MM.1S (cell line): Measurements from ENCODE around the gene ACSL1.

Source experiments
- EZH2 ChIP-seq: fragments of 300-600 bp; sonication (generic); optimal IDR thresholded peaks from 2 replicates; pipeline ENCODE3; 2017; ENCODE audit warnings: low read depth, mild to moderate bottlenecking, antibody characterized with exemption, low read length, mixed read lengths
- TF ChIP-seq, protein P1 (sequence below): fragments of 300-600 bp; sonication (generic); IDR thresholded peaks from 2 replicates; pipeline ENCODE4 v1.5.1; 2016; ENCODE audit warnings: antibody characterized with exemption, low read length, mixed read lengths

DNA sequence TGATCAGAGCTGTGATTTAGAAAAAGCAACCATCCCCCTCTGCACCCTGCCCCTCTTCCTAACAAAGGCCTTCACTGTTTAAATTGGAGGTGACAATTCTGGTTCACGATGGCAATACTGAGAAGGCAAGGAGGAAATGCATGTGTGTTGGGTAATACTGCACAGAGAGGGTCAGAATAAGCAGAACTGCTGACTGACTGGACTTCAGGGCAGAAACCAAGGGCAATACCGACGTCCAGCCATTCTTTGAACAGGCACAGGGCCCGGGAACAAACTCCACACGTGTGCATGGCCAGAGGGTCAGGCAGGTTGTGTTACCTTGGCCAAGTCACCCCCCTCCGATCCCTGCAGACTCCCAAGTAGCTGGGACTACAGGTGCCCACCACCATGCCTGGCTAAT, 6.0 kb downstream of the ACSL1 start:
- TF ChIP-seq, protein P1, sequence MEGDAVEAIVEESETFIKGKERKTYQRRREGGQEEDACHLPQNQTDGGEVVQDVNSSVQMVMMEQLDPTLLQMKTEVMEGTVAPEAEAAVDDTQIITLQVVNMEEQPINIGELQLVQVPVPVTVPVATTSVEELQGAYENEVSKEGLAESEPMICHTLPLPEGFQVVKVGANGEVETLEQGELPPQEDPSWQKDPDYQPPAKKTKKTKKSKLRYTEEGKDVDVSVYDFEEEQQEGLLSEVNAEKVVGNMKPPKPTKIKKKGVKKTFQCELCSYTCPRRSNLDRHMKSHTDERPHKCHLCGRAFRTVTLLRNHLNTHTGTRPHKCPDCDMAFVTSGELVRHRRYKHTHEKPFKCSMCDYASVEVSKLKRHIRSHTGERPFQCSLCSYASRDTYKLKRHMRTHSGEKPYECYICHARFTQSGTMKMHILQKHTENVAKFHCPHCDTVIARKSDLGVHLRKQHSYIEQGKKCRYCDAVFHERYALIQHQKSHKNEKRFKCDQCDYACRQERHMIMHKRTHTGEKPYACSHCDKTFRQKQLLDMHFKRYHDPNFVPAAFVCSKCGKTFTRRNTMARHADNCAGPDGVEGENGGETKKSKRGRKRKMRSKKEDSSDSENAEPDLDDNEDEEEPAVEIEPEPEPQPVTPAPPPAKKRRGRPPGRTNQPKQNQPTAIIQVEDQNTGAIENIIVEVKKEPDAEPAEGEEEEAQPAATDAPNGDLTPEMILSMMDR, result no peak
- no peak for TF ChIP-seq EZH2
